ENCODE results near the gene NANS. TPM values are rescaled to one million over a fixed set of nuclear protein-coding genes. Genes with fewer than 3 reads are reported as not detected.
"Not testable (repeated sequence)": the region's sequence is repeated elsewhere in the genome, so short reads cannot be mapped to it uniquely, and the experiment has no call there.

The NANS gene
- total RNA-seq, 2 experiments from 2014 or later = 46.1 to 47.3 TPM

GRCh38 chr9:98109052-98109451, 52.5 kb downstream of the NANS start:
- H3K4me1 Mint-ChIP-seq = peaks cover 84% of the 10 kb centered on the region
- POLR2A ChIA-PET = interaction anchor here (0.9 to 13.5 kb wide), 10 partner anchors 10 to 189 kb away, joined by 3 to 221 read pairs (median 4); partner anchors contain the start of genes ANP32B, TBC1D2 and TRIM14
- no peaks in the 10 kb centered on the region for H3K27me3 Mint-ChIP-seq
- no peaks in the 10 kb centered on the region for H3K9me3 Mint-ChIP-seq
- peak overlapping the region; percentile 21 for H3K4me3 Mint-ChIP-seq
- H3K36me3 Mint-ChIP-seq (ENCODE audit: low read depth) = peaks cover 81% of the 10 kb centered on the region
- peak overlapping the region; percentile 93 for H3K27ac Mint-ChIP-seq
- no peak for DNase-seq
- CTCF ChIA-PET = interaction anchor here (1.0 to 2.6 kb wide), 5 partner anchors 8 to 53 kb away, joined by 3 to 19 read pairs (median 4); partner anchors contain the start of genes NANS and TRIM14

GRCh38 chr9:98117097-98117496, 60.6 kb downstream of the NANS start:
- DNase-seq, H3K27ac Mint-ChIP-seq, H3K27me3 Mint-ChIP-seq, H3K9me3 Mint-ChIP-seq: not testable (repeated sequence)
- Mint-ChIP-seq H3K4me3 (peak overlapping the region; percentile 81), H3K36me3 (ENCODE audit: low read depth) (peaks cover 32% of the 10 kb centered on the region), H3K4me1 (peaks cover 60% of the 10 kb centered on the region)
- CTCF ChIA-PET = interaction anchor here (0.6 to 6.7 kb wide), 8 partner anchors 9 to 146 kb away, joined by 4 to 61 read pairs (median 15); partner anchors contain the start of gene TBC1D2
- POLR2A ChIA-PET = interaction anchor here (2.1 to 7.4 kb wide), 4 partner anchors 11 to 139 kb away, joined by 8 to 221 read pairs (median 52); partner anchors contain the start of genes ANP32B, CORO2A and TBC1D2

- Mint-ChIP-seq H3K9me3 (no peaks in the 10 kb centered on the region), H3K27ac (peak overlapping the region; percentile 90), H3K4me1 (peaks cover 56% of the 10 kb centered on the region), H3K36me3 (ENCODE audit: low read depth) (peaks cover 29% of the 10 kb centered on the region), H3K4me3 (peak overlapping the region; percentile 81), H3K27me3 (no peaks in the 10 kb centered on the region)
- peak; percentile 69 for DNase-seq
- ChIA-PET CTCF (interaction anchor here (0.6 to 6.7 kb wide), 19 partner anchors 9 to 674 kb away, joined by 3 to 61 read pairs (median 5); partner anchors contain the start of gene TBC1D2), POLR2A (interaction anchor here (0.7 to 7.4 kb wide), 21 partner anchors 11 to 214 kb away, joined by 3 to 221 read pairs (median 8); partner anchors contain the start of genes ANP32B, CORO2A, NANS and TBC1D2)
Measured at GRCh38 chr9:98117984-98118639, 61.6 kb downstream of the NANS start.

GRCh38 chr9:98118640-98119601, 62.4 kb downstream of the NANS start, which contains the start of gene TRIM14:
TRIM14 (minus strand) TSS chr9:98119222; CDS start chr9:98119188, 34 bp downstream.
- Mint-ChIP-seq H3K4me3 (peak within 1 kb of the TSS; percentile 81), H3K4me1 (peaks cover 49% of the 10 kb centered on the region)
- CTCF ChIA-PET = interaction anchor here (0.6 to 6.7 kb wide), 22 partner anchors 10 to 673 kb away, joined by 3 to 61 read pairs (median 4); partner anchors contain the start of gene TBC1D2

GRCh38 chr9:98120476-98120875, 63.9 kb downstream of the NANS start:
- CTCF ChIA-PET = interaction anchor here (1.6 to 6.7 kb wide), 4 partner anchors 15 to 136 kb away, joined by 4 to 61 read pairs (median 42); partner anchors contain the start of gene TBC1D2
- POLR2A ChIA-PET = interaction anchor here (0.9 to 7.4 kb wide), 10 partner anchors 9 to 199 kb away, joined by 3 to 221 read pairs (median 4); partner anchors contain the start of genes ANP32B, CORO2A, NANS and TBC1D2
- Mint-ChIP-seq H3K27me3 (no peaks in the 10 kb centered on the region), H3K4me3 (peak overlapping the region; percentile 81), H3K9me3 (no peaks in the 10 kb centered on the region), H3K4me1 (peaks cover 42% of the 10 kb centered on the region), H3K27ac (peak overlapping the region; percentile 90), H3K36me3 (ENCODE audit: low read depth) (peaks cover 24% of the 10 kb centered on the region)
- DNase-seq = no peak

More at GRCh38 chr9:98118640-98119601, 62.4 kb downstream of the NANS start, which contains the start of gene TRIM14:
- H3K27me3 Mint-ChIP-seq = no peaks in the 10 kb centered on the region
- POLR2A ChIA-PET = interaction anchor here (0.7 to 7.4 kb wide), 23 partner anchors 10 to 486 kb away, joined by 3 to 221 read pairs (median 6); partner anchors contain the start of genes ANP32B, CORO2A, NANS and NCBP1
- H3K36me3 Mint-ChIP-seq (ENCODE audit: low read depth) = peaks cover 27% of the 10 kb centered on the region
- H3K9me3 Mint-ChIP-seq = no peaks in the 10 kb centered on the region
- H3K27ac Mint-ChIP-seq = peak within 1 kb of the TSS; percentile 90
- DNase-seq = peak; percentile 72

GRCh38 chr9:98121058-98121457, 64.5 kb downstream of the NANS start:
- H3K4me3 Mint-ChIP-seq = no peak overlapping the region

GRCh38 chr9:98124091-98124490, 67.6 kb downstream of the NANS start:
- not testable (repeated sequence) for H3K9me3 Mint-ChIP-seq, H3K27me3 Mint-ChIP-seq, H3K4me3 Mint-ChIP-seq, DNase-seq, H3K27ac Mint-ChIP-seq
- Mint-ChIP-seq H3K36me3 (ENCODE audit: low read depth) (peaks cover 11% of the 10 kb centered on the region), H3K4me1 (peaks cover 30% of the 10 kb centered on the region)
- ChIA-PET POLR2A (interaction anchor here (1.1 kb wide), 1 partner anchor 22 kb away, joined by 3 read pairs; no protein-coding TSS in a partner anchor), CTCF (interaction anchor here (0.7 to 1.1 kb wide), 2 partner anchors 49 to 93 kb away, joined by 3 read pairs; no protein-coding TSS in a partner anchor)

More at GRCh38 chr9:98121058-98121457, 64.5 kb downstream of the NANS start:
- H3K9me3 Mint-ChIP-seq = no peaks in the 10 kb centered on the region
- no peaks in the 10 kb centered on the region for H3K27me3 Mint-ChIP-seq
- no peak for DNase-seq
- POLR2A ChIA-PET = interaction anchor here (0.9 to 7.4 kb wide), 9 partner anchors 8 to 199 kb away, joined by 3 to 221 read pairs (median 4); partner anchors contain the start of genes ANP32B, CORO2A, NANS and TBC1D2
- H3K27ac Mint-ChIP-seq = peak overlapping the region; percentile 90
- H3K36me3 Mint-ChIP-seq (ENCODE audit: low read depth) = peaks cover 21% of the 10 kb centered on the region
- peaks cover 42% of the 10 kb centered on the region for H3K4me1 Mint-ChIP-seq
- CTCF ChIA-PET = interaction anchor here (1.3 to 6.7 kb wide), 6 partner anchors 13 to 135 kb away, joined by 3 to 61 read pairs (median 22); partner anchors contain the start of gene TBC1D2

GRCh38 chr9:98124637-98125426, 68.3 kb downstream of the NANS start:
- Mint-ChIP-seq H3K36me3 (ENCODE audit: low read depth) (peaks cover 8% of the 10 kb centered on the region), H3K27ac (no peak overlapping the region), H3K27me3 (no peaks in the 10 kb centered on the region), H3K4me3 (no peak overlapping the region), H3K4me1 (peaks cover 31% of the 10 kb centered on the region), H3K9me3 (no peaks in the 10 kb centered on the region)
- CTCF ChIA-PET = interaction anchor here (1.1 kb wide), 1 partner anchor 93 kb away, joined by 3 read pairs; no protein-coding TSS in a partner anchor
- POLR2A ChIA-PET = interaction anchor here (1.1 kb wide), 1 partner anchor 23 kb away, joined by 3 read pairs; no protein-coding TSS in a partner anchor
- DNase-seq = no peak

- H3K27ac Mint-ChIP-seq = no peak overlapping the region
- no peaks in the 10 kb centered on the region for H3K9me3 Mint-ChIP-seq
- H3K4me1 Mint-ChIP-seq = peaks cover 8% of the 10 kb centered on the region
- H3K36me3 Mint-ChIP-seq (ENCODE audit: low read depth) = peaks cover 8% of the 10 kb centered on the region
- CTCF ChIA-PET = no interaction called here
- H3K27me3 Mint-ChIP-seq = no peaks in the 10 kb centered on the region
- POLR2A ChIA-PET = no interaction called here
- H3K4me3 Mint-ChIP-seq = no peak overlapping the region
- no peak for DNase-seq
Measured at GRCh38 chr9:98127226-98127625, 70.7 kb downstream of the NANS start.

GRCh38 chr9:98128316-98128715, 71.8 kb downstream of the NANS start:
- DNase-seq = no peak
- H3K4me3 Mint-ChIP-seq = no peak overlapping the region
- POLR2A ChIA-PET = interaction anchor here (0.8 to 1.8 kb wide), 3 partner anchors 10 to 128 kb away, joined by 3 to 9 read pairs (median 4); partner anchors contain the start of gene TRIM14
- peaks cover 8% of the 10 kb centered on the region for H3K36me3 Mint-ChIP-seq (ENCODE audit: low read depth)
- H3K9me3 Mint-ChIP-seq = no peaks in the 10 kb centered on the region
- CTCF ChIA-PET = no interaction called here
- H3K27ac Mint-ChIP-seq = no peak overlapping the region
- H3K27me3 Mint-ChIP-seq = no peaks in the 10 kb centered on the region
- peaks cover 11% of the 10 kb centered on the region for H3K4me1 Mint-ChIP-seq

GRCh38 chr9:98129451-98129881, 72.9 kb downstream of the NANS start:
- no peaks in the 10 kb centered on the region for H3K9me3 Mint-ChIP-seq
- H3K4me3 Mint-ChIP-seq = no peak overlapping the region
- POLR2A ChIA-PET = interaction anchor here (0.8 to 1.8 kb wide), 4 partner anchors 9 to 73 kb away, joined by 3 to 9 read pairs (median 3); partner anchors contain the start of genes NANS and TRIM14
- no peak for DNase-seq
- peaks cover 11% of the 10 kb centered on the region for H3K4me1 Mint-ChIP-seq
- H3K27ac Mint-ChIP-seq = no peak overlapping the region
- peaks cover 8% of the 10 kb centered on the region for H3K36me3 Mint-ChIP-seq (ENCODE audit: low read depth)
- no peaks in the 10 kb centered on the region for H3K27me3 Mint-ChIP-seq
- CTCF ChIA-PET = no interaction called here

Data from activated CD4-positive, alpha-beta memory T cell treated with anti-CD3 and anti-CD28 coated beads, Interleukin-2, amount 10 ng/mL, durations not matched to agents 7 days and 5 days (primary cell).